Keratinocyte (primary cell): ENCODE results near the gene ASF1A.

Experiments used
- EZH2 ChIP-seq: IDR thresholded peaks from one replicate; pipeline ENCODE4 v1.6.1; 2012; ENCODE audit warnings: inconsistent platforms, mild to moderate bottlenecking, low read length, moderate library complexity
- TF ChIP-seq, protein P1 (sequence below), 3 experiments: IDR thresholded peaks in 1 of 3; conservative IDR thresholded peaks in 1 of 3; optimal IDR thresholded peaks in 1 of 3; 2 replicates in 2 of 3; 3 replicates in 1 of 3; pipeline versions ENCODE3 to v1.5.1; 2011; ENCODE audit warnings: low read length in 3 of 3, mild to moderate bottlenecking in 3 of 3, moderate library complexity in 2 of 3, control low read depth in 1 of 3, inconsistent platforms in 1 of 3; ENCODE audit not compliant: insufficient read depth in 2 of 3; ENCODE audit errors: extremely low read depth in 1 of 3

DNA sequence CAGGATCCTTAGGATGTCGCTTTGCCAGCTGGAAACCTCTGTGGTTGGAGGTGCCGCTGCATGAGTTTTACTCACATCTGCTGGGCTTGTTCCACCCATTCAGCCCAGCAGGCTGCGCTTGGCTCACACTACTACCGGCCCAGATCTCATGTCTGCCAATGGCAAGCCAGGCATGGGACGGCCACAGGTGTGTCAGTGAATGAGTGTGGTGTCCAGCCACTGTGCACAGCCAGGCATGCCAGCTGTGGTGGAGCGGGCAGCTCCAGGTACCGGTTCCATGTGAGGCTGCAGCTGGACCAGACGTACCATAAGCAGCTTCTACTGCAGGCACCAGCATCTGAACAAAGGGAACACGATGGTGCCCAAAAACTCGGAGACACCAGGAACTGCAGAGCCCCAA is 33.1 kb upstream of the ASF1A start:
- TF ChIP-seq, protein P1, sequence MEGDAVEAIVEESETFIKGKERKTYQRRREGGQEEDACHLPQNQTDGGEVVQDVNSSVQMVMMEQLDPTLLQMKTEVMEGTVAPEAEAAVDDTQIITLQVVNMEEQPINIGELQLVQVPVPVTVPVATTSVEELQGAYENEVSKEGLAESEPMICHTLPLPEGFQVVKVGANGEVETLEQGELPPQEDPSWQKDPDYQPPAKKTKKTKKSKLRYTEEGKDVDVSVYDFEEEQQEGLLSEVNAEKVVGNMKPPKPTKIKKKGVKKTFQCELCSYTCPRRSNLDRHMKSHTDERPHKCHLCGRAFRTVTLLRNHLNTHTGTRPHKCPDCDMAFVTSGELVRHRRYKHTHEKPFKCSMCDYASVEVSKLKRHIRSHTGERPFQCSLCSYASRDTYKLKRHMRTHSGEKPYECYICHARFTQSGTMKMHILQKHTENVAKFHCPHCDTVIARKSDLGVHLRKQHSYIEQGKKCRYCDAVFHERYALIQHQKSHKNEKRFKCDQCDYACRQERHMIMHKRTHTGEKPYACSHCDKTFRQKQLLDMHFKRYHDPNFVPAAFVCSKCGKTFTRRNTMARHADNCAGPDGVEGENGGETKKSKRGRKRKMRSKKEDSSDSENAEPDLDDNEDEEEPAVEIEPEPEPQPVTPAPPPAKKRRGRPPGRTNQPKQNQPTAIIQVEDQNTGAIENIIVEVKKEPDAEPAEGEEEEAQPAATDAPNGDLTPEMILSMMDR (optimal IDR thresholded peaks at IDR 0.05 in 1 of 3, IDR thresholded peaks at IDR 0.05 in 1 of 3, conservative IDR thresholded peaks at IDR 0.05 in 1 of 3; ENCODE audit: extremely low read depth in 1 of 3, insufficient read depth in 2 of 3, low read length in 3 of 3) = no peak
- no peak for TF ChIP-seq EZH2
